K562 (cell line): ENCODE measurements around the gene LPAR3. TPM values are rescaled to one million over a fixed set of nuclear protein-coding genes. Genes with fewer than 3 reads are reported as not detected.

Experiments
- ATAC-seq: fragments of 200-7000 bp; cut with Tn5 transposase; 3 replicates; pipeline ENCODE4 v1.9.1; 2020; ENCODE audit warnings: moderate library complexity
- BruUV-seq: library from RNA; stranded (reverse); fragments of 400-500 nt; replicated peaks from 2 replicates; lab custom pipeline; 2021; lab: Mats Ljungman, UMichigan
- CTCF ChIA-PET: fragments of 300-600 bp; formaldehyde crosslinking; extraction: SDS; loops from one replicate; lab custom pipeline; 2021; ENCODE audit warnings: low intra/inter-chr PET ratio; lab: Yijun Ruan, JAX
- POLR2A ChIA-PET: fragments of 300-600, 350-650 bp; sonication (Branson Sonifier 250); formaldehyde crosslinking; extraction: SDS; loops from one replicate; lab custom pipeline; 2021; ENCODE audit warnings: antibody characterized with exemption, inconsistent platforms; lab: Yijun Ruan, JAX
- DNase-seq, 4 experiments: peaks; one replicate each; pipeline versions ENCODE4 v3.0.0 to v3.0.0-alpha.2; 2011 to 2018; ENCODE audit warnings: low spot score in 3 of 4, mixed read lengths in 3 of 4; ENCODE audit errors: extremely low read depth in 1 of 4
- FAIRE-seq: peaks from 2 replicates; lab custom pipeline; 2011; peaks lifted over from hg19 to GRCh38; lab: Jason Lieb, UNC
- H2AFZ ChIP-seq: 2 replicates; pipeline ENCODE4 v1.6.0; 2011; ENCODE audit warnings: low read depth, low read length, control low read depth, inconsistent platforms
- H3K27ac ChIP-seq: fragments of 200-600 bp; 3 replicates; pipeline ENCODE4 v1.8.0; 2011; ENCODE audit warnings: low read depth, mild to moderate bottlenecking, control low read depth, inconsistent platforms, low read length, moderate library complexity, mixed read lengths; ENCODE audit errors: extremely low read depth
- H3K27me3 ChIP-seq, 2 experiments: fragments of 300-600 bp in 1 of 2; 2 replicates in 1 of 2; 3 replicates in 1 of 2; pipeline versions ENCODE4 v1.6.0 to v1.8.0; 2011; ENCODE audit warnings: inconsistent platforms in 2 of 2, low read length in 2 of 2, mild to moderate bottlenecking in 1 of 2, mixed read lengths in 1 of 2, moderate library complexity in 1 of 2; ENCODE audit not compliant: control insufficient read depth in 2 of 2, insufficient read depth in 2 of 2
- H3K36me3 ChIP-seq: fragments of 300-600 bp; 3 replicates; pipeline ENCODE4 v1.8.0; 2011; ENCODE audit warnings: mild to moderate bottlenecking, low read length, inconsistent platforms; ENCODE audit not compliant: control insufficient read depth, insufficient read depth
- H3K4me1 ChIP-seq, 2 experiments: fragments of 200-600 bp in 1 of 2; replicated peaks in 1 of 2; 2 replicates in 1 of 2; 3 replicates in 1 of 2; pipeline versions ENCODE4 v1.5.1 to v1.8.0; 2011; ENCODE audit warnings: inconsistent platforms in 2 of 2, low read length in 2 of 2, mild to moderate bottlenecking in 1 of 2, mixed read lengths in 1 of 2, moderate library complexity in 1 of 2; ENCODE audit not compliant: control insufficient read depth in 2 of 2, insufficient read depth in 2 of 2
- H3K4me2 ChIP-seq: 2 replicates; pipeline ENCODE4 v1.6.1; 2011; ENCODE audit warnings: low read length, control low read depth, inconsistent platforms, mixed read lengths; ENCODE audit not compliant: insufficient read depth
- H3K4me3 ChIP-seq: fragments of 200-600 bp; sonication (generic), shearing (Covaris generic); 2 replicates; pipeline ENCODE4 v1.5.1; 2016; ENCODE audit warnings: control low read depth, inconsistent platforms
- H3K79me2 ChIP-seq: fragments of 200-600 bp; 3 replicates; pipeline ENCODE4 v1.8.0; 2011; ENCODE audit warnings: low read length, inconsistent platforms; ENCODE audit not compliant: control insufficient read depth, insufficient read depth
- H3K9ac ChIP-seq, 2 experiments: 2 replicates each; pipeline versions ENCODE4 v1.6.0 to v1.6.1; 2011; ENCODE audit warnings: low read depth in 2 of 2, low read length in 2 of 2, control low read depth in 1 of 2, inconsistent platforms in 1 of 2, mild to moderate bottlenecking in 1 of 2, mixed read lengths in 1 of 2; ENCODE audit not compliant: insufficient read depth in 1 of 2
- H3K9me1 ChIP-seq: one replicate; pipeline ENCODE4 v1.6.0; 2011; ENCODE audit warnings: inconsistent platforms, mild to moderate bottlenecking, low read length, moderate library complexity; ENCODE audit not compliant: control insufficient read depth, insufficient read depth
- H3K9me3 ChIP-seq: replicated peaks from 2 replicates; pipeline ENCODE4 v1.5.1; 2011; ENCODE audit warnings: low read depth, low read length, inconsistent platforms; ENCODE audit not compliant: control insufficient read depth, insufficient read depth
- H4K20me1 ChIP-seq: replicated peaks from 2 replicates; pipeline ENCODE4 v1.6.1; 2011; ENCODE audit warnings: low read length, inconsistent platforms, mixed read lengths; ENCODE audit not compliant: control insufficient read depth, insufficient read depth
- ZBTB7A ChIP-seq: IDR thresholded peaks from 2 replicates; pipeline ENCODE4 v1.6.1; 2011; ENCODE audit warnings: low read depth, mild to moderate bottlenecking, low read length, moderate library complexity, borderline replicate concordance; ENCODE audit not compliant: control insufficient read depth
- ZNF24 ChIP-seq: fragments of 450-650 bp; IDR thresholded peaks from 2 replicates; pipeline ENCODE4 v1.6.1; 2016
- WGBS: fragments of 100-300 bp; shearing (Covaris generic); methylation state at CpG from one replicate; pipeline ENCODE4 v1.1.6; 2016; ENCODE audit warnings: low coverage, mixed read lengths; ENCODE audit not compliant: insufficient coverage; ENCODE audit errors: missing lambda C conversion rate; 5-methylcytosine and 5-hydroxymethylcytosine counted together
- in situ Hi-C: fragments of 300-500 bp; cut with MboI; formaldehyde crosslinking; loops from 4 replicates; pipeline ENCODE4 v1.15.0; 2018; ENCODE audit warnings: inconsistent platforms, mixed read lengths
- intact Hi-C: fragments of 100-400 bp; cut with micrococcal nuclease; formaldehyde crosslinking; loops from 2 replicates; pipeline ENCODE4 v1.14.2; 2022
- polyA plus RNA-seq, 8 experiments: library from polyadenylated mRNA; depleted of rRNA in 4 of 8; stranded (reverse) in 5 of 8; unstranded in 3 of 8; fragments of >200 nt; fragmentation: Nextera tagmentation in 2 of 8; fragmentation: Illumina TruSeq in 1 of 8; extraction: Ambion mirVana in 2 of 8; extraction: Trizol in 1 of 8; gene quantifications; 2 replicates each; pipeline versions ENCODE4 v1.2.1 to v1.2.3, GENCODE V29; 2011 to 2014; ENCODE audit warnings: inconsistent platforms in 1 of 8, missing spikeins in 1 of 8
- total RNA-seq, 7 experiments: library from RNA; depleted of rRNA in 6 of 7; stranded (reverse); fragments of >200 nt in 6 of 7; fragmentation: Illumina TruSeq in 2 of 7; extraction: Trizol in 2 of 7; gene quantifications; 2 replicates each; pipeline versions ENCODE4 v1.2.1 to v1.2.3, GENCODE V29; 2011 to 2021; ENCODE audit warnings: low replicate concordance in 1 of 7
- TF ChIP-seq, protein P1 (sequence below): sonication (generic); formaldehyde crosslinking; IDR thresholded peaks from 2 replicates; pipeline ENCODE4 v1.8.0; 2022; ENCODE audit warnings: mild to moderate bottlenecking, missing genetic modification reagents
- TF ChIP-seq, protein P2 (sequence below): fragments of 150-350 bp; IDR thresholded peaks from 2 replicates; pipeline ENCODE4 v1.6.1; 2014; ENCODE audit warnings: low read depth, mild to moderate bottlenecking, low read length, borderline replicate concordance
- TF ChIP-seq, protein P3 (sequence below): fragments of 250-450 bp; sonication (Bioruptor Pico); IDR thresholded peaks from 2 replicates; pipeline ENCODE4 v1.8.0; 2021; ENCODE audit warnings: borderline replicate concordance, mild to moderate bottlenecking, moderate library complexity; ENCODE audit not compliant: poor library complexity, severe bottlenecking
- TF ChIP-seq, protein P4 (sequence below): fragments of 450-650 bp; IDR thresholded peaks from 2 replicates; pipeline ENCODE4 v1.6.1; 2018; ENCODE audit not compliant: partially characterized antibody

The LPAR3 gene
- total and polyA plus RNA-seq, 9 of the 15 experiments (the other 6 are each of a cell fraction or from before 2014, with no cell fraction given), result 0.11 TPM; not detected in 8

DNA sequence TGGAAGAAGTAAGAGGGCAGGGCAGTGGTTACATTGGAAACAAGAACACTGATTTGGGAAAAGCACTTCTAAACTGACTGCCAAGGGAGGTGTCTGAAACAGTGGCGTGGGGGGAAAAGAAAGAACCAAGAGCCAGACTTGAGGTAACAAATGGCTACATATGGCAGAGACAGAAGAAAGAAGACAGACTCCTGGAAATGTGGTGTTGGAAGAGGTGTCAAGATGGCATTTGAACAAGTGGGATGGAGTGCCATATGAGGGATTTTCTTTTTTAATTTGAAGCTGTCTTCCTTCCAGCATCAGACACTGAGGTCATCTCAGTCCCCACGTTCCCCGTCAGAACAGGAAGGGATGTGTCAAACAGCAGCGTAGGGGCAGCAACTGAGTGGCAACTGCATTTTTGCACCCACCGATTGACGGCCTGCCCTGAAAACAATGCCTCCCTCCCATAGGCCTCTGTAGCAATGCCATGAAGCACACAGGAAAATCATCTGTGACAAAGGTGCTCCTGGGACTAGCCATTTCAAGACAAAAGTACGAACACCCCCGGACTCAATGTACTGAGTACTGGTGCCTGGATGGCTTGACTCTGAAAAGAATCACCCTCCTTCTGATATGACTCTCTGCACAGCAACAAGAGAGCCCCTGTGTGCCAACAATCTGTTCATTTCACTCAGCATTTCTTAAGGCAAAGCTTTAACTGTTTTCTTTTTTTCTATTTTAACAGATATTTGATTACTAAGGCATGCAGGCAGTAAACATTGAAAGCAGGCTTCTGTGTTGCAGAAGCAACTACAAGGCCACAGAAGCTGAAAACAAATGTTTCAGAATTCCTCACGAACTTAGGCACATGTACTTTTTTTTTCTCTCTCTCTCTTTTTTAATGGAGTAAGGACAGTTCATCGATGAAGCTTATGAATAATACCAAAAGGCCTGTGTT is 37.0 kb downstream of the LPAR3 start:
- Histone ChIP-seq H3K4me1 (no peaks in the 10 kb centered on the region; a peak in 1 of 5 replicates), H4K20me1 (no peaks in the 10 kb centered on the region), H3K4me3 (no peak overlapping the region), H3K36me3 (no peaks in the 10 kb centered on the region), H3K9me1 (no peaks in the 10 kb centered on the region), H2AFZ (no peak overlapping the region), H3K4me2 (no peak overlapping the region), H3K27ac (no peak overlapping the region), H3K9ac (no peak overlapping the region)
- no TSS peak for BruUV-seq
- intact Hi-C loops (no loop called here), in situ Hi-C loops (no loop called here)
- ChIA-PET CTCF (interaction anchor here (0.6 kb wide), 1 partner anchor 753 kb away, joined by 3 read pairs; no protein-coding TSS in a partner anchor), POLR2A (no interaction called here)
- TF ChIP-seq ZBTB7A, result no peak
- TF ChIP-seq, protein P1, sequence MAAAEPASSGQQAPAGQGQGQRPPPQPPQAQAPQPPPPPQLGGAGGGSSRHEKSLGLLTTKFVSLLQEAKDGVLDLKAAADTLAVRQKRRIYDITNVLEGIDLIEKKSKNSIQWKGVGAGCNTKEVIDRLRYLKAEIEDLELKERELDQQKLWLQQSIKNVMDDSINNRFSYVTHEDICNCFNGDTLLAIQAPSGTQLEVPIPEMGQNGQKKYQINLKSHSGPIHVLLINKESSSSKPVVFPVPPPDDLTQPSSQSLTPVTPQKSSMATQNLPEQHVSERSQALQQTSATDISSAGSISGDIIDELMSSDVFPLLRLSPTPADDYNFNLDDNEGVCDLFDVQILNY (CRISPR knock-in tag), result no peak
- TF ChIP-seq, protein P2, sequence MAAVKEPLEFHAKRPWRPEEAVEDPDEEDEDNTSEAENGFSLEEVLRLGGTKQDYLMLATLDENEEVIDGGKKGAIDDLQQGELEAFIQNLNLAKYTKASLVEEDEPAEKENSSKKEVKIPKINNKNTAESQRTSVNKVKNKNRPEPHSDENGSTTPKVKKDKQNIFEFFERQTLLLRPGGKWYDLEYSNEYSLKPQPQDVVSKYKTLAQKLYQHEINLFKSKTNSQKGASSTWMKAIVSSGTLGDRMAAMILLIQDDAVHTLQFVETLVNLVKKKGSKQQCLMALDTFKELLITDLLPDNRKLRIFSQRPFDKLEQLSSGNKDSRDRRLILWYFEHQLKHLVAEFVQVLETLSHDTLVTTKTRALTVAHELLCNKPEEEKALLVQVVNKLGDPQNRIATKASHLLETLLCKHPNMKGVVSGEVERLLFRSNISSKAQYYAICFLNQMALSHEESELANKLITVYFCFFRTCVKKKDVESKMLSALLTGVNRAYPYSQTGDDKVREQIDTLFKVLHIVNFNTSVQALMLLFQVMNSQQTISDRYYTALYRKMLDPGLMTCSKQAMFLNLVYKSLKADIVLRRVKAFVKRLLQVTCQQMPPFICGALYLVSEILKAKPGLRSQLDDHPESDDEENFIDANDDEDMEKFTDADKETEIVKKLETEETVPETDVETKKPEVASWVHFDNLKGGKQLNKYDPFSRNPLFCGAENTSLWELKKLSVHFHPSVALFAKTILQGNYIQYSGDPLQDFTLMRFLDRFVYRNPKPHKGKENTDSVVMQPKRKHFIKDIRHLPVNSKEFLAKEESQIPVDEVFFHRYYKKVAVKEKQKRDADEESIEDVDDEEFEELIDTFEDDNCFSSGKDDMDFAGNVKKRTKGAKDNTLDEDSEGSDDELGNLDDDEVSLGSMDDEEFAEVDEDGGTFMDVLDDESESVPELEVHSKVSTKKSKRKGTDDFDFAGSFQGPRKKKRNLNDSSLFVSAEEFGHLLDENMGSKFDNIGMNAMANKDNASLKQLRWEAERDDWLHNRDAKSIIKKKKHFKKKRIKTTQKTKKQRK, result no peak
- TF ChIP-seq, protein P3, sequence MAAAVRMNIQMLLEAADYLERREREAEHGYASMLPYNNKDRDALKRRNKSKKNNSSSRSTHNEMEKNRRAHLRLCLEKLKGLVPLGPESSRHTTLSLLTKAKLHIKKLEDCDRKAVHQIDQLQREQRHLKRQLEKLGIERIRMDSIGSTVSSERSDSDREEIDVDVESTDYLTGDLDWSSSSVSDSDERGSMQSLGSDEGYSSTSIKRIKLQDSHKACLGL (CRISPR knock-in tag), result no peak
- TF ChIP-seq, protein P4, sequence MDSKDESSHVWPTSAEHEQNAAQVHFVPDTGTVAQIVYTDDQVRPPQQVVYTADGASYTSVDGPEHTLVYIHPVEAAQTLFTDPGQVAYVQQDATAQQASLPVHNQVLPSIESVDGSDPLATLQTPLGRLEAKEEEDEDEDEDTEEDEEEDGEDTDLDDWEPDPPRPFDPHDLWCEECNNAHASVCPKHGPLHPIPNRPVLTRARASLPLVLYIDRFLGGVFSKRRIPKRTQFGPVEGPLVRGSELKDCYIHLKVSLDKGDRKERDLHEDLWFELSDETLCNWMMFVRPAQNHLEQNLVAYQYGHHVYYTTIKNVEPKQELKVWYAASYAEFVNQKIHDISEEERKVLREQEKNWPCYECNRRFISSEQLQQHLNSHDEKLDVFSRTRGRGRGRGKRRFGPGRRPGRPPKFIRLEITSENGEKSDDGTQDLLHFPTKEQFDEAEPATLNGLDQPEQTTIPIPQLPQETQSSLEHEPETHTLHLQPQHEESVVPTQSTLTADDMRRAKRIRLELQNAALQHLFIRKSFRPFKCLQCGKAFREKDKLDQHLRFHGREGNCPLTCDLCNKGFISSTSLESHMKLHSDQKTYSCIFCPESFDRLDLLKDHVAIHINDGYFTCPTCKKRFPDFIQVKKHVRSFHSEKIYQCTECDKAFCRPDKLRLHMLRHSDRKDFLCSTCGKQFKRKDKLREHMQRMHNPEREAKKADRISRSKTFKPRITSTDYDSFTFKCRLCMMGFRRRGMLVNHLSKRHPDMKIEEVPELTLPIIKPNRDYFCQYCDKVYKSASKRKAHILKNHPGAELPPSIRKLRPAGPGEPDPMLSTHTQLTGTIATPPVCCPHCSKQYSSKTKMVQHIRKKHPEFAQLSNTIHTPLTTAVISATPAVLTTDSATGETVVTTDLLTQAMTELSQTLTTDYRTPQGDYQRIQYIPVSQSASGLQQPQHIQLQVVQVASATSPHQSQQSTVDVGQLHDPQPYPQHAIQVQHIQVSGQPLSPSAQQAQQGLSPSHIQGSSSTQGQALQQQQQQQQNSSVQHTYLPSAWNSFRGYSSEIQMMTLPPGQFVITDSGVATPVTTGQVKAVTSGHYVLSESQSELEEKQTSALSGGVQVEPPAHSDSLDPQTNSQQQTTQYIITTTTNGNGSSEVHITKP, result peak; percentile 61
- TF ChIP-seq ZNF24, result no peak
- TF ChIP-seq, all 486 proteins: peak for 1
- no peak for FAIRE-seq
- H3K9me3 ChIP-seq, result no peaks in the 10 kb centered on the region
- H3K27me3 ChIP-seq, result peaks cover 0 to 3% of the 10 kb centered on the region in 2 experiments; a peak in 3 of 5 replicates
- no peak for DNase-seq
- ATAC-seq, result no peak
- WGBS, result under 1% methylated on average over 9 of the region's 10 CpGs
- H3K79me2 ChIP-seq, result no peaks in the 10 kb centered on the region
